Adrenal gland (tissue), 5 donors: ENCODE measurements around the gene TNK1.

ENCODE experiments used
- CTCF ChIP-seq, 6 experiments: fragments of 450-650 bp in 4 of 6; fragments of 200-600 bp in 2 of 6; sonication (generic) in 1 of 6; IDR thresholded peaks; 1 replicate in 5 of 6; 2 replicates in 1 of 6; pipeline versions ENCODE4 v1.5.1 to v1.8.0; 2016 to 2021; ENCODE audit warnings: antibody characterized with exemption in 6 of 6, mild to moderate bottlenecking in 2 of 6, moderate library complexity in 1 of 6
- POLR2A ChIP-seq, 2 donors: fragments of 450-650 bp; IDR thresholded peaks; one replicate each; pipeline ENCODE4 v1.6.1; 2017; ENCODE audit warnings: antibody characterized with exemption in 2 of 2, mild to moderate bottlenecking in 2 of 2, moderate library complexity in 1 of 2
- donor health status: DM: no; HTN: no; CAD: no.

GRCh38 chr17:7435676-7436555, 55.0 kb downstream of the TNK1 start:
- TF ChIP-seq CTCF (IDR thresholded peaks at IDR 0.05), result peak in 1 of 6 experiments; percentile 19
- TF ChIP-seq POLR2A (IDR thresholded peaks at IDR 0.05), result peak in 1 of 2 donors; percentile 53
